Psoas muscle (tissue), 8 donors: ENCODE data around the gene CTU1. TPM values are rescaled to one million over a fixed set of nuclear protein-coding genes. Genes with fewer than 3 reads are reported as not detected.

Source experiments
- ATAC-seq, 4 donors: fragments of 200-7000 bp; cut with Tn5 transposase; one replicate each; pipeline ENCODE4 v1.9.1; 2020; ENCODE audit warnings: moderate library complexity in 3 of 4, mild to moderate bottlenecking in 2 of 4
- DNase-seq, 2 donors: peaks; one replicate each; pipeline ENCODE4 v3.0.0-alpha.2; 2020
- H3K27ac ChIP-seq: fragments of 200-600 bp; one replicate; pipeline ENCODE4 v1.8.0; 2022
- H3K27me3 ChIP-seq, 3 donors: fragments of 200-600 bp in 1 of 3; one replicate each; pipeline versions ENCODE4 v1.6.1 to v1.8.0; 2013 to 2022; ENCODE audit warnings: low read length in 2 of 3, mild to moderate bottlenecking in 2 of 3, moderate library complexity in 1 of 3; ENCODE audit not compliant: insufficient read depth in 3 of 3
- H3K36me3 ChIP-seq, 2 donors: fragments of 200-600 bp in 1 of 2; one replicate each; pipeline versions ENCODE4 v1.6.1 to v1.8.0; 2013 to 2022; ENCODE audit warnings: low read depth in 1 of 2, mild to moderate bottlenecking in 1 of 2, moderate library complexity in 1 of 2; ENCODE audit not compliant: insufficient read depth in 1 of 2
- H3K4me1 ChIP-seq: fragments of 200-600 bp; one replicate; pipeline ENCODE4 v1.8.0; 2022
- H3K4me3 ChIP-seq: fragments of 200-600 bp; one replicate; pipeline ENCODE4 v1.8.0; 2022; ENCODE audit warnings: mild to moderate bottlenecking
- H3K9me3 ChIP-seq: fragments of 200-600 bp; one replicate; pipeline ENCODE4 v1.8.0; 2022
- CTCF ChIP-seq: fragments of 200-600 bp; IDR thresholded peaks from one replicate; pipeline ENCODE4 v1.8.0; 2022; ENCODE audit warnings: antibody characterized with exemption
- WGBS, 3 donors: extraction: QIAGEN DNeasy Blood & Tissue Kit; methylation state at CpG; one replicate each; pipeline versions ENCODE4 v1.1.6 to v1.1.7; 2013; 5-methylcytosine and 5-hydroxymethylcytosine counted together
- intact Hi-C, 2 donors: fragments of 100-400 bp; cut with DNase I; formaldehyde crosslinking; loops; one replicate each; pipeline versions ENCODE4 v1.11.0 to v1.14.2; 2022
- polyA plus RNA-seq, 3 donors: library from polyadenylated mRNA; stranded (reverse); fragments of 200-250 nt; gene quantifications; one replicate each; pipeline ENCODE4 v1.2.3, GENCODE V29; 2013
- total RNA-seq, 4 donors: library from RNA; stranded (reverse); fragmentation: NEBNext Ultra II Directional in 2 of 4; extraction: Animal tissue kit (Norgen Biotek cat#: 25700) in 2 of 4; gene quantifications; one replicate each; pipeline versions ENCODE4 v1.2.1 to v1.2.4, GENCODE V29; 2021 to 2023
- donor health status: healthy with polysubstance abuse.
- donor health status: DM: no; HTN: no; CAD: no; lungs with moderate emphysema.
- donor health status: Bipolar disorder and iron deficiency.
- donor health status: healthy.
- donor health status: DM: yes; HTN: yes; CAD: no.
- donor health status: DM: no; HTN: no; CAD: no.
- donor health status: DM: no; HTN: no; CAD: no.
- donor health status: DM: yes; HTN: yes; CAD: no.

Gene CTU1
- total and polyA plus RNA-seq, 7 donors: 1.4 to 9.1 (median 5.6) TPM

DNA sequence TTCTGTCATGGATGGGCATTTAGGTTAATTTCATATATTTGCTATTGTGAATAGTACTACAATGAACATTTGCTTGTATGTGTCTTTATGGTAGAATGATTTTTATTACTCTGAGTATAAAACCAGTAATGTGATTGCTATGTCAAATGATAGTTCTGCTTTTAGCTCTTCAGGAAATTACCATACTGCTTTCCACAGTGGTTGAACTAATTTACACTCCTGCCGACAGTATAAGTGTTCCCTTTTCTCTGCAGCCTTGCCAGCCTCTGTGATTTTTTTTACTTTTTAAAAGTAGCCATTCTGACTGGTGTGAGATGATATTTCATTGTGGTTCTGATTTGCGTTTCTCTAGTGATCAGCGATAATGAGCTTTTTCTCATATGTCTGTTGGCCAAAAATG is 40.4 kb upstream of the CTU1 start:
- H3K9me3 ChIP-seq: peaks cover 6% of the 10 kb centered on the region
- 64 to 71% (median 64%) methylated on average over 3 of the region's 3 CpGs for WGBS, 3 donors
- H3K36me3 ChIP-seq: no peaks in the 10 kb centered on the region
- H3K27me3 ChIP-seq: no peaks in the 10 kb centered on the region
- TF ChIP-seq CTCF: no peak
- H3K4me3 ChIP-seq: no peak overlapping the region
- no peaks in the 10 kb centered on the region for H3K4me1 ChIP-seq
- no peak overlapping the region for H3K27ac ChIP-seq
- ATAC-seq (no peak), DNase-seq (no peak)
- intact Hi-C loops: no loop called here

GRCh38 chr19:51147663-51148062 is 39.5 kb upstream of the CTU1 start:
- H3K4me1 ChIP-seq: no peaks in the 10 kb centered on the region
- no peak overlapping the region for H3K4me3 ChIP-seq
- DNase-seq (no peak), ATAC-seq (no peak)
- no peaks in the 10 kb centered on the region for H3K36me3 ChIP-seq
- 10 to 25% (median 23%) methylated on average over 1 of the region's 1 CpG for WGBS, 3 donors
- H3K27ac ChIP-seq: no peak overlapping the region
- intact Hi-C loops: no loop called here
- peaks cover 6% of the 10 kb centered on the region for H3K9me3 ChIP-seq
- H3K27me3 ChIP-seq: no peaks in the 10 kb centered on the region
- no peak for TF ChIP-seq CTCF

GRCh38 chr19:51146751-51147150 is 38.5 kb upstream of the CTU1 start:
- ATAC-seq: no peak
- WGBS, 3 donors: 87 to 92% (median 88%) methylated on average over 7 of the region's 7 CpGs

DNA sequence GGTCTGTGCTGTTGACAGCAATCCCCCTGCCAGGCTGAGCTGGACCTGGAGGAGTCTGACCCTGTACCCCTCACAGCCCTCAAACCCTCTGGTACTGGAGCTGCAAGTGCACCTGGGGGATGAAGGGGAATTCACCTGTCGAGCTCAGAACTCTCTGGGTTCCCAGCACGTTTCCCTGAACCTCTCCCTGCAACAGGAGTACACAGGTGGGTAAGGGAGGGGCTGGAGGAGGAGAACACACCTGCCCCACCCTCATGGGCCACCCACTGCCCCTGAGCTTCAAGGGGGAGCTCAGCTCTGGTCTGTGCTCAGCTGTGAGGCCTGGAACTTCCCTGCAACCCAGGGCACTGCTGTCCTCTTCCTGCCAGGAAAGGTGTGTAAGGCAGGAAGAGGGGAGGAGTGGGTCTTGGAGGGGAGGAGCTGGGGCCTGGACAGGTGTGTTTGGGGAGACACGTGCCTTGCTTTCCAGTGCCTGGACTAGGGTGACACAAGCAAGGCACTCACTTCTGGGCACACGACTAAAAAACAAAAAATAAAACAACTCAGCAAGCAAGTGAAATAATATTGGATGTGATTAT is 37.8 kb upstream of the CTU1 start:
- intact Hi-C loops: no loop called here
- Histone ChIP-seq H3K9me3 (peaks cover 6% of the 10 kb centered on the region), H3K36me3 (no peaks in the 10 kb centered on the region), H3K27ac (no peak overlapping the region), H3K4me1 (no peaks in the 10 kb centered on the region), H3K27me3 (peaks cover 0 to 2% (median 0%) of the 10 kb centered on the region in 3 donors), H3K4me3 (no peak overlapping the region)
- ATAC-seq (no peak), DNase-seq (no peak)
- WGBS, 3 donors: 44 to 50% (median 49%) methylated on average over 4 of the region's 4 CpGs
- TF ChIP-seq CTCF: no peak

More at GRCh38 chr19:51146751-51147150, 38.5 kb upstream of the CTU1 start:
- H3K9me3 ChIP-seq: peaks cover 6% of the 10 kb centered on the region
- no peaks in the 10 kb centered on the region for H3K4me1 ChIP-seq
- no peak for TF ChIP-seq CTCF
- H3K27ac ChIP-seq: no peak overlapping the region
- no peak overlapping the region for H3K4me3 ChIP-seq
- H3K27me3 ChIP-seq: no peaks in the 10 kb centered on the region
- no peaks in the 10 kb centered on the region for H3K36me3 ChIP-seq
- intact Hi-C loops: no loop called here
- no peak for DNase-seq

- 72 to 78% (median 73%) methylated on average over 10 to 11 of the region's 11 CpGs for WGBS, 3 donors
- Histone ChIP-seq H3K4me3 (no peak overlapping the region), H3K36me3 (no peaks in the 10 kb centered on the region), H3K4me1 (no peaks in the 10 kb centered on the region), H3K27me3 (peaks cover 0 to 2% (median 0%) of the 10 kb centered on the region in 3 donors), H3K27ac (no peak overlapping the region), H3K9me3 (peaks cover 4% of the 10 kb centered on the region)
- intact Hi-C loops: no loop called here
- ATAC-seq (no peak), DNase-seq (no peak)
- no peak for TF ChIP-seq CTCF
These were observed 36.4 kb upstream of the CTU1 start for GRCh38 chr19:51144482-51145045.
